ENCODE results near the gene RBP5.

The RBP5 gene

GRCh38 chr12:7075939-7076338 is 52.8 kb downstream of the RBP5 start:
- DNase-seq (ENCODE audit: low read depth in 1 of 2, low spot score in 1 of 2) = no peak

GRCh38 chr12:7075518-7075917 is 53.2 kb downstream of the RBP5 start:
- DNase-seq (ENCODE audit: low read depth in 1 of 2, low spot score in 1 of 2) = no peak

- DNase-seq (ENCODE audit: low read depth in 1 of 2, low spot score in 1 of 2) = no peak
Observed at GRCh38 chr12:7073946-7074345, 54.7 kb downstream of the RBP5 start.
